Upper lobe of left lung (tissue), 4 donors: ENCODE measurements around the gene HSPB7.

Experiments
- CTCF ChIP-seq, 6 experiments: fragments of 450-650 bp in 4 of 6; fragments of 200-600 bp in 2 of 6; sonication (generic) in 2 of 6; IDR thresholded peaks; one replicate each; pipeline ENCODE4 v1.5.1; 2016 to 2019; ENCODE audit warnings: antibody characterized with exemption in 6 of 6
- EP300 ChIP-seq, 4 donors: sonication (generic); formaldehyde crosslinking; IDR thresholded peaks; one replicate each; pipeline ENCODE4 v1.5.1; 2017; ENCODE audit warnings: antibody characterized with exemption in 4 of 4, control low read depth in 2 of 4

GRCh38 chr1:16029288-16029687, 11.4 kb upstream of the HSPB7 start:
- TF ChIP-seq CTCF (IDR thresholded peaks at IDR 0.05) (no peak), EP300 (IDR thresholded peaks at IDR 0.05) (no peak)
